SH-SY5Y (cell line): ENCODE results near the gene LIMD2.

ENCODE experiments used
- GATA2 ChIP-seq: IDR thresholded peaks from 2 replicates; pipeline ENCODE4 v1.6.1; 2011; ENCODE audit warnings: mild to moderate bottlenecking, low read depth, low read length
- GATA3 ChIP-seq: IDR thresholded peaks from 2 replicates; pipeline ENCODE4 v1.6.1; 2011; ENCODE audit warnings: low read depth, mild to moderate bottlenecking, low read length, moderate library complexity

- TF ChIP-seq GATA3 (no peak), GATA2 (no peak)
Measured at GRCh38 chr17:63665527-63666214, 34.3 kb downstream of the LIMD2 start.
